Omental fat pad (tissue), 4 donors: ENCODE results near the gene SYNGR3. TPM values are rescaled to one million over a fixed set of nuclear protein-coding genes. Genes with fewer than 3 reads are reported as not detected.
"Not testable (repeated sequence)": the region's sequence is repeated elsewhere in the genome, so short reads cannot be mapped to it uniquely, and the experiment has no call there.

Source experiments
- ATAC-seq: fragments of 150-250 bp; one replicate; pipeline ENCODE4 v1.9.1; 2016; ENCODE audit warnings: mild to moderate bottlenecking, moderate library complexity; ENCODE audit not compliant: low FRiP score
- DNase-seq: peaks from one replicate; pipeline ENCODE4 v3.0.0-alpha.2; 2019; ENCODE audit warnings: low spot score
- total RNA-seq, 4 donors: library from RNA; depleted of rRNA; stranded (reverse); fragments of >200 nt; gene quantifications; one replicate each; pipeline ENCODE4 v1.1.0, GENCODE V29; 2016
- TF ChIP-seq, protein P1 (sequence below), 3 donors: fragments of 450-650 bp; IDR thresholded peaks; one replicate each; pipeline ENCODE4 v1.5.1; 2016 to 2017; ENCODE audit warnings: antibody characterized with exemption in 3 of 3, mild to moderate bottlenecking in 3 of 3, moderate library complexity in 2 of 3

SYNGR3 gene
- total RNA-seq, 4 donors from 2014 or later = 0.28 to 1.6 TPM; not detected in 2

GRCh38 chr16:1961651-1962067 is 28.1 kb upstream of the SYNGR3 start:
- TF ChIP-seq, protein P1, sequence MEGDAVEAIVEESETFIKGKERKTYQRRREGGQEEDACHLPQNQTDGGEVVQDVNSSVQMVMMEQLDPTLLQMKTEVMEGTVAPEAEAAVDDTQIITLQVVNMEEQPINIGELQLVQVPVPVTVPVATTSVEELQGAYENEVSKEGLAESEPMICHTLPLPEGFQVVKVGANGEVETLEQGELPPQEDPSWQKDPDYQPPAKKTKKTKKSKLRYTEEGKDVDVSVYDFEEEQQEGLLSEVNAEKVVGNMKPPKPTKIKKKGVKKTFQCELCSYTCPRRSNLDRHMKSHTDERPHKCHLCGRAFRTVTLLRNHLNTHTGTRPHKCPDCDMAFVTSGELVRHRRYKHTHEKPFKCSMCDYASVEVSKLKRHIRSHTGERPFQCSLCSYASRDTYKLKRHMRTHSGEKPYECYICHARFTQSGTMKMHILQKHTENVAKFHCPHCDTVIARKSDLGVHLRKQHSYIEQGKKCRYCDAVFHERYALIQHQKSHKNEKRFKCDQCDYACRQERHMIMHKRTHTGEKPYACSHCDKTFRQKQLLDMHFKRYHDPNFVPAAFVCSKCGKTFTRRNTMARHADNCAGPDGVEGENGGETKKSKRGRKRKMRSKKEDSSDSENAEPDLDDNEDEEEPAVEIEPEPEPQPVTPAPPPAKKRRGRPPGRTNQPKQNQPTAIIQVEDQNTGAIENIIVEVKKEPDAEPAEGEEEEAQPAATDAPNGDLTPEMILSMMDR (IDR thresholded peaks at IDR 0.05) = no peak
- ATAC-seq = no peak
- no peak for DNase-seq

DNA sequence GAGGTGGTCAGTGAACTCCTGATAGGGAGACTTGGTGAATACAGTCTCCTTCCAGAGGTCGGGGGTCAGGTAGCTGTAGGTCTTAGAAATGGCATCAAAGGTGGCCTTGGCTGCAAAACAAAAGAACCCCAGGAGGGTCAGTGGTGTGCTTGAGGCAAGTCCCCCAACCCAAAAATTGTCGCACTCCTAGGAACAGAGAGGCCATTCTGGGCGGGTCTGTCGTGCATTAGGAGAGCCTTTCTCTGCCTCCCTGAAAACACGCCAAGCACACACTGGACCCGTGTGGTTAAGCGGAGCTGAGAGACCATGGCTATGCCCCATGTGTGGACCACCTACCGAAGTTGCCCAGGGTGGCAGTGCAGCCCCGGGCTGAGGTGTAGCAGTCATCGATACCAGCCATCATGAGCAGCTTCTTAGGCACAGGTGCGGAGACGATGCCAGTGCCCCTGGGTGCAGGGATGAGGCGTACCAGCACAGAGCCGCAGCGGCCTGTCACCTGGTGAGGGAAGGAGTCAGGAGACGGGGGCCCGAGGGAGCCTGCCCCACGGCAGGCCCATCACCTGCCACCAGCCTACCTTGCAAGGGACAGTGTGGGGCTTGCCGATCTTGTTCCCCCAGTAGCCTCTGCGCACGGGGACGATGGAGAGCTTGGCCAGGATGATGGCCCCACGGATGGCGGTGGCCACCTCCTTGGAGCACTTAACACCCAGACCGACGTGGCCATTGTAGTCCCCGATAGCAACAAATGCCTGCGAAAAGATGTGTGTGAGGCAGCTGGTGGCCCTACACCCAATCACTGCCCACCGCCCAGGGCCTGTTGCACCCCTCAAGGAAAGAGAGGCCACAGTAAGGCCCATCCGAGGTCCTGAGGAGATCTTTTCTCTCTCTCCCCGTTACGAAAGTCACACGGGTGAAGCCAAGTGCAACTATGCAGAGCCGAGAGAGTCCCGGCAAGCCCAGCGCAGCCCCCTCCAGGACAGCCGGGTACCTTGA is 27.3 kb upstream of the SYNGR3 start:
- ATAC-seq = not testable (repeated sequence)

DNA sequence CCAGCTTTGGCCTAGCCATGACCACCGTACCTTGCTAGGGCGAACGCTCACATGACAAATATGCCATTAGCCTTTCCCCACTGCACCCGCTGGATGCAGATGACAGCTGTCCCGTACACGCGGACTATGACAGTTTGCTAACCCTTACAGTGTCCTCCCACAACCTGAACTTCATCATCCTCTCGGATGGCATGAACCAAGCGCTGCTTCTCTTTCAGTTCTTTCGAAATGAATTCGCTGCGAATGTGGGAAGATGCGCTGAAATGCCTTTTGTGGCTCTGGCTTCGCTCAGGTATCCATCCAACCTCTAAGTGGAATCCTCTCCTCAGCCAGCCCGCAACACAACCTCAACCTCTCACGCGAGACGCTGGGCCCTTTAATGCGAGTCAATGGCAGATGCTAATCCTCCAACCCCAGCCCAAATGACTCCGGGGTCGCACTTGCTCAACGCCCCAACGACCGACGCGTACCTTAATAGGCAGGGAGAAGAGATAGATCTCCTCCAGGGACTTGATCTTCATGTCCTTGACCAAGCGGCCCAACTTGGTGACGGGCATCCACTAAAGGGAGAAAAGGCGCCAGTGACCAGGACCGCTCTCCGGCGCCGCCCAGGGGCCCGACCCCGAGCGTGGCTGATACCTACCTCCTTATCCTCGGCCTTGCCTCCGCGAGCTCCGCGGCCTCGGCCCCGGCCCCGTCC is 25.8 kb upstream of the SYNGR3 start:
- TF ChIP-seq, protein P1 (IDR thresholded peaks at IDR 0.05) = no peak
- no peak for DNase-seq
- peak; percentile 0 for ATAC-seq

More for the DNA sequence above, 27.3 kb upstream of the SYNGR3 start:
- not testable (repeated sequence) for DNase-seq

DNA sequence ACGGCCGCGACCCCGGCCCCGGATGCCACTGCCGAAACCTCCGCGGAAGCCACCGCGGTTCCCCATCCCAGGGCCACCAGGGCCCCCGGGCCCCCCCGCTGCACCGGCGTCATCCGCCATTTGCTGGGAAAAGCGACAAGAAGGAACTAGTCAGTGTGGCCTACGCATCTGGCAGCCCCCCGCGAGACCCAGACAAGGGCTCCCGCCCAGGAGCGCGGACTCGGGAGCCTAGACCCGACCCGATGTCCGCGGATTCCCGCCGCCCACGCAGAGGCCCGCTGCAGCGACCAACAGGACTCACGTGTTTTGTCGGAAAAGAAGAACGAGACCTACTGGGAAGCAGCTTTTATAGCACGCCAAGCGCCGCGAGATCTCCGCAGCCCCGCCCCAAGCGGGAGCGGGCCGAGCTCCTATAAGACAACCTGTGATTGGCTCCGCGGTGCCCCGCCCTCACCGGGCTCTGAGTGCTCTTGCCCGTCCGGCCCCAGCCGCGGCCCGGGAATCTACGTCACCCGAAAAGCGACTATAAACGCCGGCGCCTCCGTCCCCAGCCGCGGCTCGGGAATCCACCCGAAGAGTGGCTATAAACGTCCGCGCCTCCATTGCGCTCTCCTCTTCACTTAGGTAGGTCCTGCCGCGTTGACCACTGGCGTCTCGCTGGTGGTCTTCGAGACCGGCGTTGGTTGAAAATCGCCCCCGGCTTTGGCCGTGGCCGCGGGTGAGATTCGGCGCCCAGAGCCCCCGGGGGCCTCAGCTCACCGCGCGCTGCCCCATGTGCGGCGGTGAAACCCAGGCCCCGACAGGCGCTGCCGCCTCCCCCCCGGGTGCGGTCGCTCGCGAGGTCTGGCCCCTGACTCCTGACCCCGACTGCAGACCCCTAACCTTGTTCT is 25.0 kb upstream of the SYNGR3 start, which contains the start of gene RPS2:
Gene RPS2 (minus strand): TSS at position 321 of the 890 bp plus-strand sequence. CDS start 201 bp downstream, at position 120.
- ATAC-seq = peak; percentile 96
- TF ChIP-seq, protein P1 (IDR thresholded peaks at IDR 0.05) = no peak
- peak; percentile 95 for DNase-seq

- no peak for DNase-seq
- ATAC-seq = no peak
- TF ChIP-seq, protein P1 (IDR thresholded peaks at IDR 0.05) = no peak
Measured at GRCh38 chr16:1965396-1966001, 24.3 kb upstream of the SYNGR3 start.

DNA sequence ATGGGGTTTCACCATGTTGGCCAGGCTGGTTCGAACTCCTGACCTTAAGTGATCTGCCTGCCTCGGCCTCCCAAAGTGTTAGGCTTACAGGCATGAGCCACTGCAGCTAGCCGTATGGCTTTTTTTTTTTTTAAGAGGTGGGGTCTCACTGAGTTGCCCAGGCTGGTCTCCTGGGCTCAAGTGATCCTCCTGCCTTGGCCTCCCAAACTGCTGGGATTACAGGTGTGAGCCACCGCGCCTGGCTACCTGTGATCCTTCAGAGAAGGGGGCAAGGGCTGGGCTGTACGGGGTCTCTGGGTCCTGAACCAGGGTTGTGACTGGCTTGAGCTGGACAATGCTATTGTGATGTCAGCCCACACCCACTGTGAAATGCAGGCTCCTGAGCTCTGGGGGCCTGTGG is 23.3 kb upstream of the SYNGR3 start, which contains the start of gene RNF151:
Gene RNF151 (plus strand): TSS at position 397 of the 400 bp plus-strand sequence. CDS start 26 bp downstream, outside the sequence.
- DNase-seq = no peak
- no peak for ATAC-seq
- TF ChIP-seq, protein P1 (IDR thresholded peaks at IDR 0.05) = no peak
